ENCODE data around the gene PHLPP1.

DNA sequence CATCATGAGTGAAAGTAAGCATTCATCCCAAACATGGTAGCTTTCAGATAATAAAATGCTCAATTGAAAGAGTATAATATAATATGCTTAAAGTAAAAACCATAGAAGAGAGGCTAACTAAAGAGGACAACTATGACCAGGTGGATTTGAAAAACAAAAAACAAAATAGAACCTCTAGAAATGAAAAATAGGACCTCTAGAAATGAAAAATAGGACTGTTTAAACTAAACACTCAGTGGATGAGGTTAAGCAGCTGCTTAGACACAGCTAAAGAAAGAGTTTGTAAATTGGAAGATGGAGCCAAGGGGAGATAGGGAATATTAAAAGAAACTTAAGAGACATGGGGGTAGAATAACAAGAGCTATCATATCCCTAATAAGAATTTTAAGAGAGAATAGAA, 302.6 kb downstream of the PHLPP1 start:
- TF ChIP-seq POLR2A (IDR thresholded peaks at IDR 0.05) (no peak), CTCF (IDR thresholded peaks at IDR 0.05) (no peak), POLR2AphosphoS5 (IDR thresholded peaks at IDR 0.05) (no peak)

All from stomach (tissue), 4 donors.